Astrocyte of the spinal cord (primary cell): ENCODE measurements around the gene CIAO2B.
"Not testable (repeated sequence)": the region's sequence is repeated elsewhere in the genome, so short reads cannot be mapped to it uniquely, and the experiment has no call there.

Experiments used
- DNase-seq: peaks from one replicate; pipeline ENCODE4 v3.0.0; 2011; ENCODE audit warnings: low read depth, low spot score
- H3K4me3 ChIP-seq: 2 replicates; pipeline ENCODE4 v1.5.1; 2011; ENCODE audit warnings: low read depth, mild to moderate bottlenecking, low read length, moderate library complexity
- CTCF ChIP-seq: IDR thresholded peaks from 2 replicates; pipeline ENCODE4 v1.5.1; 2012; ENCODE audit warnings: low read depth, mild to moderate bottlenecking, low read length, inconsistent platforms
- in situ Hi-C: cut with HindIII; loops from 2 replicates; pipeline ENCODE4 v1.10.0; 2017; ENCODE audit warnings: low sequenced_read_pairs

Gene CIAO2B

GRCh38 chr16:66934138-66934838 is at the start of gene CIAO2B:
CIAO2B (minus strand) TSS chr16:66934402; CDS start chr16:66934364, 38 bp downstream.
- peak; percentile 86 for DNase-seq
- in situ Hi-C loops = no loop called here
- TF ChIP-seq CTCF = no peak
- H3K4me3 ChIP-seq = peak within 1 kb of the TSS; percentile 97

- no peak for DNase-seq
- TF ChIP-seq CTCF = no peak
- in situ Hi-C loops = no loop called here
- H3K4me3 ChIP-seq = no peak overlapping the region
Observed at GRCh38 chr16:66983033-66983432, 48.8 kb upstream of the CIAO2B start.

GRCh38 chr16:66979011-66979717 is 45.0 kb upstream of the CIAO2B start:
- no peak for TF ChIP-seq CTCF
- H3K4me3 ChIP-seq = no peak overlapping the region
- no peak for DNase-seq
- in situ Hi-C loops = no loop called here

GRCh38 chr16:66977341-66978113 is 43.3 kb upstream of the CIAO2B start:
- DNase-seq = peak; percentile 69
- in situ Hi-C loops = no loop called here
- peak; percentile 92 for TF ChIP-seq CTCF

DNA sequence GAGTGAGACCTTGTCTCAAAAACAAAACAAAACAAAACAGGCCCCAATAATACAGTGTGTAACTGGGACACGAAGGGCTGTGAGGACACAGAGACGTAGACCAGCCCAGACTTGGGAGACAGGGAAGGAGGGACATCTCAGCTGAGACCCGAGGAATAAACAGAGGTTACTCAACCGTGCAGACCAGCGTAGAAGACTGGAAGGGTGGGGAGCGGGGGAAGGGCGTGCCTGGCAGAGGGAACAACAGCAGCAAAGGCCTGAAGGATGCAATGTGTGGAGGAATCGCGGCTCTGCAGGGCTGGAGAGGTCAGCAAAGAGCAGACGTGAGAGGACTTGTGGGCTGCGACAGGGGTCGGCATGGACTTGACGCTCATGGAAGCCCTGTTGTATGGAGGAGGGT is 42.5 kb upstream of the CIAO2B start:
- no peak for TF ChIP-seq CTCF
- no peak overlapping the region for H3K4me3 ChIP-seq
- in situ Hi-C loops = no loop called here
- no peak for DNase-seq

More at GRCh38 chr16:66977341-66978113, 43.3 kb upstream of the CIAO2B start:
- H3K4me3 ChIP-seq = no peak overlapping the region

DNA sequence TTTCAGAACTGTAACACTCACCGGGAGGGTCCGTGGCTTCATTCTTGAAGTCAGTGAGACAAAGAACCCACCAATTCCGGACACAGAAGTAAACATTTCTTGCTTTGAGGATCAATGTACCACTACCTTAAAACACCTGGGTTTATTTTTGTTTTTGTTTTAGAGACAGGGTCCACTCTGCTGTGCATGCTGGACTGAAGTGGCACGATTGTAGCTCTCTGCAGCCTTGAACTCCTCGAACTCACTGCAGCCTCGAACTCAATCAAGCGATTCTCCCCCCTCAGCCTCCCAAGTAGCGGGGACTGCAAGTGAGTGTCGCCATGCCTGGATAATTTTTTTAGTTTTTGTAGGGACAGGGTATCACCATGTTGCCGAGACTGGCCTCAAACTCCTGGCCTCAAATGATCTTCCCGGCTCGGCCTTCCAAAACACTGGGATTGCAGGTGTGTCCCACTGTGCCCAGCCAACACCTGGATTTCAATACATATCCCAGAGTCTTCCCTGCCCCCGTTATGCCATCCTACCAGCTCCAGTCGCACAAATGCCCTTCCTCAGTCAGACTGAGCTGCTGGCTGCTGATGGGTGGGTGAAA is 41.2 kb upstream of the CIAO2B start:
- no peak overlapping the region for H3K4me3 ChIP-seq
- no peak for TF ChIP-seq CTCF
- DNase-seq = no peak
- in situ Hi-C loops = no loop called here

DNA sequence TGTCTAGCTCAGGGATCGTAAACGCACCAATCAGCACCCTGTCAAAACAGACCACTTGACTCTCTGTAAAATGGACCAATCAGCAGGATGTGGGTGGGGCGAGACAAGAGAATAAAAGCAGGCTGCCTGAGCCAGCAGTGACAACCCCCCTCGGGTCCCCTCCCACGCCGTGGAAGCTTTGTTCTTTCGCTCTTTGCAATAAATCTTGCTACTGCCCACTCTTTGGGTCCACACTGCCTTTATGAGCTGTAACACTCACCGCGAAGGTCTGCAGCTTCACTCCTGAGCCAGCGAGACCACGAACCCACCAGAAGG is 40.7 kb upstream of the CIAO2B start:
- H3K4me3 ChIP-seq, in situ Hi-C loops, DNase-seq: not testable (repeated sequence)

DNA sequence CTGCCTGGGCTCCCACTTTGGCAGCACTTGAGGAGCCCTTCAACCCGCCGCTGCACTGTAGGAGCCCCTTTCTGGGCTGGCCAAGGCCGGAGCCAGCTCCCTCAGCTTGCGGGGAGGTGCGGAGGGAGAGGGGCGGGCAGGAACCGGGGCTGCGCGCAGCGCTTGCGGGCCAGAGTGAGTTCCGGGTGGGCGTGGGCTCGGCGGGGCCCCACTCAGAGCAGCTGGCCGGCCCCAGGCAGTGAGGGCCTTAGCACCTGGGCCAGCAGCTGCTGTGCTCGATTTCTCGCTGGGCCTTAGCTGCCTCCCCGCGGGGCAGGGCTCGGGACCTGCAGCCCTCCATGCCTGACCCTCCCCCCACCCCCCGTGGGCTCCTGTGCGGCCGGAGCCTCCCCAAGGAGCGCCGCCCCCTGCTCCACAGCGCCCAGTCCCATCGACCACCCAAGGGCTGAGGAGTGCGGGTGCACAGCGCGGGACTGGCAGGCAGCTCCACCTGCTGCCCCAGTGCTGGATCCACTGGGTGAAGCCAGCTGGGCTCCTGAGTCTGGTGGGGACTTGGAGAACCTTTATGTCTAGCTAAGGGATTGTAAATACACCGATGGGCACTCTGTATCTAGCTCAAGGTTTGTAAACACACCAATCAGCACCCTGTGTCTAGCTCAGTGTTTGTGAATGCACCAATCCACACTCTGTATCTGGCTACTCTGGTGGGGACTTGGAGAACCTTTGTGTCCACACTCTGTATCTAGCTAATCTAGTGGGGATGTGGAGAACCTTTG is 40.1 kb upstream of the CIAO2B start:
- H3K4me3 ChIP-seq, in situ Hi-C loops, DNase-seq: not testable (repeated sequence)
